HG03196 (cell line): ENCODE measurements around the gene MAP2K5.
A peak's percentile ranks its signal among the peaks of the same experiment; 100 is the strongest.

Source experiments
- ATAC-seq: cut with Tn5 transposase; IDR thresholded peaks from one replicate; pipeline ENCODE4 v1.9.1; 2021; ENCODE audit not compliant: unreplicated experiment

Gene MAP2K5

DNA sequence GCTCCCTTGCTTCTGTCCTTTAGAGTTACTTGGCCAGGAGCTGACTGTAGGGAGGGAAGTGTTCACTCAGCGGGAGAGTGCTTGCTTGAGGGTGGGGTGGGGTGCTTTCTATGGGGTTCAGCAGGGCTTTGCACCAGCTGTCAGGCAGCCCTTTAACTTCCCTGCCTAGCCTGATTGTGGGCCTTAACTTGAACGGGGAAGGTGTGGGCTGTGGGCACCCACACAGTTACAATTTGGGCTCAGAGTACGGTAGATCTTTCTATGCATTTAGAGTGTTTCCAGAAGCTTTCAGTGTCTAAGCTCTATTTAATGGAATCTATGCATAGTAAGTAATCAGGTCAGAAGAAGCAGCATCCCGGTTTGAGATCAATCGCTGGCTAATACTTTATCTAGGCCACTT, 234.6 kb downstream of the MAP2K5 start:
- no peak for ATAC-seq

DNA sequence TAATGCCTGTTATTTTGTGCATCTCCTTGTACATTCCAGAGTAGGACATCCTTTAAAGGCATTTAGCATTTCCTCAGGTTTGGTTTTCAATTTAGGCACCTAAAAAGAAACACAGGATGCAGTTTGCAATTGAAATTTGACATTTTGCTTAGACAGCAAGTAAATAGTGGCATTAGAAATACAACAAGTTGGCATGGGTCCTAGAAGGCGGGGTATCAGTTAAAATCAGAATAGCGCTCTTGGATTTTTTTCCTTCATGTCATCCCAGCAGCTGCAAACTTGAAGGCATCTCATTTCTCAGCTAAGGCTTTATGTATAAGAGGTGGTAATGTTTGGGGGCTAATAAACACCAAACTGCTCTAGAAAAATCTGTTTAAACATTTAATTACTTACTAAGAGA, 235.3 kb downstream of the MAP2K5 start:
- ATAC-seq: no peak

DNA sequence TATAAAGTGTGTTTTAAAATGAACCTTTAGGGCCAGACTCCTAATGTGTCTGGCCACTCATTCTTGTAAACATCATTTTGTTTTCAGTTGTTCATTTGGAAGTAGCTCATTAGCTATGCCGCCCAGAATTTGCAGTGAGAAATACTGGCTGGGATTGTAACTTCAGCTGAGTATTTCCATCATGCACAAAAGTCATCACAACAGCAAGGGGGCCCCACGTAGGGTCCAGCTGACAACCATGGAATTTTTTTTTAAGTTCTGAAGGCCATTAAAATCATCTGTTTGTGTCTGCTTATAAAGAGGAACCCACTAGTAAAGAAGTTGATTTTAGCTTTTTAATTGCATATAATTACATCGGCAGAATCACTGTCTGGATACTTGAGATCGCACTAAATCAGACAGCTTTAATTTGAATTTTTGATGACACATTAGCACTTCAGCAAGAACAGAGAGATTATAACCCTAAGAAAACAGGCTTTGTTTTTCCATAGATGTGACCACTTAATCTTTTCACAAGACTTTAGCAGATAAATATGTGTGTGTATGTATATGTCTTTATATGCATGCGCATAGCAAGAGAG, 236.6 kb downstream of the MAP2K5 start:
- no peak for ATAC-seq

DNA sequence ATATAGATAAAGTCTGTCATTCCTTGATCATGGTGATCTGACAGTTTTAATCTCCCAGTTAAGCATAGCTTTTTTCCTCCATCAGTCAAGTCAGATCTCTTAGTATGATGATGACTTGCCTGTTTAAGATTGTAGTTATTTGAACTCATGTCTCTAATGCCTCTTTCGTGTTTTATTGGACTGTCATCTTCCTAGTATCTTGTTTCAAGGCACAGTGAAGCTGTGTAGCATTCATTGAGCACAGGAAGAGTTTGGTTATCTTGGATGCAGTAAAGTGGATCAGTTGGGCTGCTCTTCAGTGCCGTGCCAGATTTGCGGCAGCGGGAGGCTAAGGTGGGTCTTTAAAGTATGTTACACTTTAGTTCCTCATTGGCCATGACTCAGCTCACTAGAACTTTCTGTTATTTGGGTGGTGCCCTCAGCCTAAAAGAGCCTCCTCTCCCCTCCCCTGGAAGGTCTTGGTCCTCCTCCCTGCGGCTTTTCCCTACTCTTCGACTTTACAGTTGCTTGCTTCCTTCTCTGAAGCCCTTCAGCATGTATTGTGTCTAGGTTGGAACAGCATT, 237.1 kb downstream of the MAP2K5 start:
- ATAC-seq: no peak

DNA sequence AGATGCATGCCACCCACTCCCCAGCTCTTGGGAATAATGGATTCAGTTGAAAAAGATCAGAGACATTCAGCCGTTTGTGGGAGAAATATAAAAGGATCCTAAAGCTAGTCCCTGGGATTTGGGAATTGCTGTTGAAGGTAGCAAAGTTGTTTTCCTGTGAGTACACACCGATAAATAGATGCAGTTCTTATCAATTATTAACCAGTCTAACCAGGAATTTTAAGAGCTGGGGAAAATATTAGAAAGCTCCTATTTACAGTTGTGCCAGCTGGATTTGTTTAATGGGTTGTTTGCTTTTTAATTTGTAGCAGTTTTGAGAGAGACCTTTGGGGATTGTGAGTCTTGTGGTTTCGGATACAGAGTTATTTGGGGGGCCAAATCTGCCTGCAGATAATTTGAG, 238.6 kb downstream of the MAP2K5 start:
- no peak for ATAC-seq

DNA sequence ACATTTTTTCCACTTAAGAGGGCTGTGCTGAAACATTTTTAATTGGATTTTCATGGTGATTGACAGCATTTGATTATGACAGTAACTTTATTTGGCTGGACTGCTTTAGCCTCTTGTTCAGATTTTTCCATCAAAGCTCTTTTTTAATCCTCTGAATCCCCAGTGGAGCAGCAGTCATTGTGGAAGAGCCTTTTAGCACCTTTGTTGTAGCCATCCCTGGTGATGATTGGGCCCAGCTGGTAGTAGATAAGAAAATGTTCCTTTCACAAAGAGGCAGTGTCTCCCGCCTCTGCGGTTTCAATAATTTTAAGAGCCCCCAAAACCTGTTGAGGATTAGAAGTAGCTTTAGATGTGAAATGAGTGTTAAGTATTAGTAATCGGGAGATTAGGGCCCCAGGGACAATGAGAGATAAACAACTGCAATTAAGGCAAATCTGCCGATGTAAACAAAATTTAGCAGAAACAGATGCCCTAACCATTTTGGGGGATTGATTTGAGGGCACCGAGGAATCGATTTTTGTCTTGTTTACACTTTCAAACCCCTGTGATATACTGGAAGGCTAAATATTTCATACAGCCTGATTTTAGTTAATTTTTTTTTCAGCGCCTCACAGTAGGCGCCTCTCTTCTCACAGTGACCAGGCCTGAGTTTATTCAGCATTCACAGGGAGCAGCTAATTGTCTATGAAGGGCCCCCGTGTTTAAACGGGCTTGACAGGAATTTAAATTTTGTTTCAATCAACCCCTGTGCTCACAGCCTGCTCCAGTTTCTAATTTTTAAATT, 239.6 kb downstream of the MAP2K5 start:
- ATAC-seq: no peak

DNA sequence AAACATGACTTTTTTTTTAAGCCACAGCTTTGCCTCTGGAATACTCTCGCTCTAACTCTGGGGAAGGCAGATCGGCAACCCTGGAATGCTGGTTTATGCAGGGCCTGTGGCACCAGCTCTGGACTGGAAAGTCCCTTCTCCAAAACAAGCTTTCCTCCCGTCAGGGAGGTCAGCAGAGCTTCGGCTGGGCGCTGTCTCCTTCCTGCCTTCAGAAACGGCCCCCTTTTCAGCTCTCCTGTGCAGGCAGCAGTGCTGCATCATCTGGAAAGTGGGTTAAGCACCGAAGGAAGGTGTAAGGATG, 240.1 kb downstream of the MAP2K5 start:
- no peak for ATAC-seq

DNA sequence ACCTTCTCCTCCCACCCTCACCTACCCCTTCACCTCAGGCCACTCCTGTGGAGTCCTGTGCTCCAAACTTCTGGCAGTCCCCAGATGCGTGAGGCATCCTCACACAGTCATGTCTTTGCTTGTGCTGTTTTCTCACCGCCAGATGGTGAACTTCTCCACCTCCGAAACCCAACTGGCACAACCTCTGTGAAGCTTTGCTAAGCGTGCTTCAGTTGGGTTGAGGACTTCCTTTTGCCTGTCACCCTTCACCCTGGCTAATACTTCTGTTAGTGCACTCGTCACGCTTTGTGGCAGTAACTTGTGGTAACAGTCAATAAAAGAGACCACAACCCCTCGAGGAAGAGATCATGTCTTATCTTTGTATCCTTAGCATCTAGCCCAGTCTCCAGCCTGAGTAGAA, 240.8 kb downstream of the MAP2K5 start:
- ATAC-seq: peak; percentile 54

DNA sequence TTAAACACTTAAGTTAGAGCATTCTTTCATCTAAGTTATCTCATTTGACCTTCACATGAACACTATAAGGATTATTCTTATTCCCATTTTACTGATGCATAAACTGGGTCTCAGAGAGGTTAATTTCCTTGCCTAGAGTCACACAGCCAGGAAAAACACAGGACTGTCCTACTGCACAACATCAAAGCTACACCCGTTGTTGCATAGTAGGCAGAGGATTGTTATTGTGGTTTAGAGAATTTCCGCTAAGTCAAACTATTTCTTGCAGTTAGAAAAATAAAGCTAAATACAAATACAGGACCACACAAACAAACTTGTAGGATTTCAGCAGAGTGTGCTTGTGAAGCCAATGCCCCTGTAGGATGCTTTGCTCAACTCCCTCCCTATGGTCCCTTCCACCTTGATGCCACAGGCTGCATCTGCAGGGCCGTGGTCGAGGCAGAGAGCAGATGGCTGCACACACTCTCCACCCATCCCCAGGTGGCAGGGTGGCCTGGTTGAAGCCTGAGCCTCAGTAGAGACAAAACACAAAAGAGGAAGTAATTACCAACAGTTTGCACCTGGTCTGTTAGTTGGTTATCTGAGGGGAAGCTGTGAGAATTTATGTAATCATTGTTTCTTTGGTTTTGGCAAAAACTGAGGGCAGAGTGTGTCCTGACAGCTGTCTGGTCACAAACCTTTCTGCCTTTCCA, 241.7 kb downstream of the MAP2K5 start:
- peak; percentile 72 for ATAC-seq

DNA sequence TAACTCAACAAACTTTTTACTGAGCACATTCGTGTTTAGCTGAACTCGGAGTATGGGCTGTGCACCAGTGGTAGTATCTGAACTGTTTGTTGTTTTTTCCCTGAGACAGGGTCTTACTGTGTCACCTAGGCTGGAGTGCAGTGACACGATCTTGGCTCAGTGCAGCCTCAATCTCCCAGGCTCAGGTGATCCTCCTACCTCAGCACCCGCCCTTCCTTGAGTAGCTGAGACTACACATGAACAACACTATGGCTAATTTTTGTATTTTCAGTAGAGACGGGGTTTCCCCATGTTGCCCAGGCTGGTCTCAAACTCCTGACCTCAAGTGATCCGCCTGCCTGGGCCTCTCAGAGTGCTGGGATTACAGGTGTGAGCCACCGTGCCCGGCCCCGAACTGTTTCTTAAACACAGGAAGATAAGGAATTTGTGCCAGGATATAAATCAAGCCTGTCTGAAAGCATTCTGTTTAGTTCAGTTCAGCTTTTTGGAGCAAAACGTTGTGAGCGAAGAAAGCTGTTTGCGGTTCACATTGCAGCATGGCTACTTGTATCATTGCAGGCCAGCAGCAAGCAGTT, 242.4 kb downstream of the MAP2K5 start:
- peak; percentile 3 for ATAC-seq

DNA sequence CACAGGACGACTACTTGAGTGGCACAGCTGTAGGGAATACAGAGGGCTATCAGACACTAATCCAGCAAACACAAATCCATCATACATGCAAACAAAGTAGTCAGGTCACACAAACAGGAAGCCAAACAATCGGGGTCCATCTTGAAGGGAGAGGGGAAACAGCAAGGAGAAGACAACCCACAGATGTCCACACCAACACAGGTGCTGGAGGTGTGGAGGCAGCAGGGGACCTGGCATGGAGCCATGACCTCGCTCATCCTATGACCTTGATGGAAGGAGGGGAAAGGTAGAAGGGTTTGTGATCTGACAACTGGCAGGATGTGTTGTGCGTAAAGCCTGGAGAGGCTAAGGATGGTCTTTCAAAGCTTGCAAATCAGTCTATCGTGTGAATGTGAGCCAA, 242.9 kb downstream of the MAP2K5 start:
- ATAC-seq: no peak

DNA sequence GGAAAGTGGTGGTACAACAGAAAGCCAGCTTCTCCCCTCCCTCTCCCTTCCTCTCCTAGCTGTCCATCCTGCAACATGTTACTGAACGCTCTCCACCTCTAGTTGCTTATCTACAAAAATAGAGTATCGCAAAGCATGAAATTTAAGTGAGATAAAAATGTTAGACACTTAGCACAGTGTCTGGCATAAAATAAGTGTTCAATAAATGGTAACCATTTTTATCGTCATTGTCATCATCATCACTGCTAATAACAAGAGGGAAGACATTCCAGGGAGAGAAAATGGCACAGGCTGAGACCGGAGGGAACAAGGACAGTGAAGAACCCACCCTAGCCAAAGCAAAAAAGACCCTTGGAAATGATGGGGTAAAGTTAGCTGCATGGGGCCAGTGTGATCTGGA, 244.1 kb downstream of the MAP2K5 start:
- ATAC-seq: no peak

DNA sequence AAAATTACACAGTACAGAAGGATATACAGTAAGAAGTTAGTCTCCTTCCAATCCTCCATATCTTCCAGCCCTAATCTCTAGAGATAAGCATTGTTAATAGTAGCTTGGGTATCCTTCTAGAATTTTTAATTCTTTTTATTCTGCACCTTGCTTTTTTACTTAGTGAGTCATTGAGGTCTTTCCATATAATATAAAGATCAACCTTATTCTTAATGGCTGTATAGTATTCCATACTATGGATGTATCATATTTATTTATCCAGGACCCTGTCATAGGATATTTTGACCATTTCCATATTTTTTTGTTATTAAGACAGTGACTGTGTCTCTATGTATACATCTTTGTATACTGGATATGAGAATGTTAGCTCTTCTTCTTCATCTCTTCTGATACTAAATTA, 246.5 kb downstream of the MAP2K5 start:
- ATAC-seq: no peak

DNA sequence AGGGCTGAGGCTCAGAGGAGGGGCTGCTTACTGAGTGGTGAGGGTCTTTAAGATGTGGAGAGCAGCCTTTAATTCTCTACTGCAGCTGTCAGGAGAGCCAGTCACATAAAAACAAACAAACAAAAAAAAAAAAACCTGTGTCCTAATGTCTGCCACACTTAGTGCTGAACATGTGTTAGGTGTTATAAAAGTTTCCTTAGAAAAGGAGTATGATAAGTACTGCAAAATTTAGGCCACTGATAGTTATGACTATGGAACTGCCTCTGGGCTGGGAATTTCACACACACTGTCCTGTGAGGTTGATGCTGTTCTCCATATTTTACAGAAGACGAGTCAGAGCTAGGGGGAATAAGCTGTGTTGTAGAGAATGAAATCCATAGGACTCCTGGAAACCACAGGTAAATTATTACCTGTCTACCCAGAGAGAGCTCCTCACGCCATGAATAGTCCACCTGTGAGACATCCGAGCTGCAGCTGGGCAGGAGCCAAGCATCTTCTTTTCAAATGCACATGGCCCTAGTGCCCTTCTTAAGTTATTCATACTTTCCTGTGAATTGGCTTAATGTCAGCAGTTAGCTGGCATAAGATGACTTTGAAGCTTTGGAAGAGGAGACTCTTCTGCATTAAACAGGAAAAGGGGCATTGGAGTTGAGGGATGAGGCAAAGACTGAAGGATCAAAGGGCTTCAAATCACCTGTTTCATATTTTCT, 248.3 kb downstream of the MAP2K5 start:
- ATAC-seq: no peak

DNA sequence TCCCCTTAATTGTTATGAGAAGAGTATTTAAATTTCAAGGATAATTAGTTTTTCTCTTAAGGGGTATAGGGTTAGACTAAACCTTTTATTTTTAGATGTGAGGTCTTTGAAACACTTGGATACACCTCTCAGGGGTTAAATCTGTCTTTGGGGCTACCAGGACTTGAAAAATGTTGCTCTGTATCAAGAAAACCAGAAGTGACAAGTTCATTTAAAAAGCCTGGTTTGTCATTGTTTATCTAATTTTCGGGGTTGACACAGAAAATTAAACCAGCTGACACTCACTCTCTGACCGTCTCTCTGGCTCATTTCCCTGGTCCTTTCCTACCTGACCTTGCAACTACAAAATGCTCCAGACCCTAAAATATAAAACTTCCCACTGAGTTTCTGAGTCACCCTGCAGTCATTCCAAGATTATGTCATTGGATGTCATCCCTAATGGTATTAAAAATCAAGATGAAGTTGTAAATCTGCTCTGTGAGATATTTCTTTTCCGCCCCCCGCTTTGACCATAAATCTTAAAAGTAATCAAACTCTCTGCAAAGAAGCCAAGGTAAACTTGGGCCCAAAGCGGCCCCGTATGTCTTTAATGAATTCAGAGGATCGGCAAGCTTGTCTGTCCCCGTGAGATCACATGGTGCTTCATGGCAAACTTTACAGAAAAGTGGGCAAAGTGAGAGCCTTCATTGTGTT, 249.9 kb downstream of the MAP2K5 start:
- no peak for ATAC-seq

DNA sequence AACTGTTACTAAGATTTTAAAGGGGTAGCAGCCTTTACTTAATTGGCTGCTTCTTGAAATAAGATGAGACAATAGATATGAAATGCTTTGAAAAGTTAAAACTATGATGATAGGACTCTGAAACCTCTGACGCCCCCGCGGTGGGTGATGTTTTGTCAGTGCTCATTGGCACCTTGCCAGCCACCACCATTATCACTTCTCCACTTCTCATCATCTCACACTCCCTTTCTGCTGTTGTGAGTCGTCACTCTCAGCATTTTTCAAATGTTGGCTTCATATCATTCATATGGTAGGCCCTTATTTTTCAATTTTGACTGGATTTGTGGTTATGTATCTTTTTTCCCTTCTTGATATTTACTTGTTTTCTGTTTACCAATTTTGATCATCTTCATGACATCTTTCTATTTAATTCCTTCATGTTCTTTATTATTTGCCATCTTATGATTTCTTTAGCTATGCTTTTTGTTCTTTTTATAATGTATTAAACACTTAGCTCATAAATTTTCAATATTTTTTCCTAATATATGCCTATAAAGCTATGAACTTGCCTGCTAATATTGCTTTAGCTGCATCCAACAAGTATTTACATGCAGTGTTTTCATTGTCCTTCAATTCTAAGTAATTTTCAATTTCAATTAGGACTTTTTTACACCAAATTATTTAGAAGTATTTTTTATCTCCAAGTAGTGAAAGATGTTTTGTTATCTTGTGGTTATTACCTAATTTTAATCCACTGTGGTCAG, 252.5 kb downstream of the MAP2K5 start:
- ATAC-seq: no peak

DNA sequence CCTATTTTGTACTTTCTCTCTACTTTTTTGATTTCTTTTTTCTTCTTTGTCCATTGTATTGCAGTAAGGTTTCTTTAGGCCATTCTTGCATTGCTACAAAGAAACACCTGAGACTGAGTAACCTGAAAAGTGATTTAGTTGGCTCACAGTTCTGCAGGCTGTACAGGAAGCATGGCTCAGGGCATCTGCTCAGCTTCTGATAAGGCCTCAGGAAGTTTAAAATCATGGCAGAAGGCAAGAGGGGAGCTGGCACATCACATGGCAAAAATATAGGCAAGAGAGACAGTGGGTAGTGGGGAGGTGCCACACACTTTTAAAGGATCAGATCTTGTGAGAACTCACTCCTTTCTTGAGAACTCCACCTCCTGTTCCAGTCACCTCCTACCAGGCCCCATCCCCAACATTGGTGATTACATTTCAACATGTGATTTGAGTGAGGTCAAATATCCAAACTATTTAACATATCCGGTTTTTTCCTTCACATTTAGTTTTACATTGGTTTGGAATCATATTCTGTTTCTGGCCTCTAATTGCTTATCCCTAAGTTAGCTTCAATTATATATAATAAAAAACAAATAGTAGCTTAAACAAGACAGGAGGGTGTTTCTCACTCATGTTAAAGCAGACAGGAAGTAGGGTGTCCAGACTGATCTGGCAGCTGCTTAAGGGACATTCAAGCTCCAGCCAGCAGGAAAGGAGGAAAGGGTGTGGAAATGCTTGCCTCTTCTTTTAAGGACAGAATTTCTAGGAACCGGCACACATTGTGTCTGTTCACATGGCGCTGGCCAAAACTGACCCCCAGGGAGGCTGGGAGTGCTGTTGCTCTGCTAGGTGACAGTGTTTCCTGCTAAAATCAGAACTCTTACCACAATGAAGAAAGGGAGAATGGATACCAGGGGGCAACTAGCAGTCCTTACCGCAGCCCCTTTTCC, 254.0 kb downstream of the MAP2K5 start:
- ATAC-seq: no peak

DNA sequence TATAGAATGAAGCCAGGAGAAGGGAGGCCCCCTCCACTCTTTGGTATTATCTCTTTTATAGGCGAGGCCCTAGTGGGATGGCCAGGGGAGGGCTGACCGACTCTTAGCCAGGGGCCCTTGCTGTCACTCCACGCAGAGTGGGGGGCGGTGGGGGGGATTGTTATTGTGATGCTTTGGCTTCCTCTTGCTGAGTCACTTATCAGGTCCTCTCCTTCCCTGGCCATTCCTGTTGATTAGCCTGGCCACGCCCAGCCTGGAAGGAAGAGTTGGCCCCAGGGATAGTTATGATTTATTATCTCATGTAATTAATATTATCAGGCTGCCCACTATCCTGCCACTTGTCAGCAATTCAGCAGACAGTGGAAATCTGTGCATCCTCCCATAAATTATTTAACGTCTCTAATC, 257.3 kb downstream of the MAP2K5 start:
- no peak for ATAC-seq

DNA sequence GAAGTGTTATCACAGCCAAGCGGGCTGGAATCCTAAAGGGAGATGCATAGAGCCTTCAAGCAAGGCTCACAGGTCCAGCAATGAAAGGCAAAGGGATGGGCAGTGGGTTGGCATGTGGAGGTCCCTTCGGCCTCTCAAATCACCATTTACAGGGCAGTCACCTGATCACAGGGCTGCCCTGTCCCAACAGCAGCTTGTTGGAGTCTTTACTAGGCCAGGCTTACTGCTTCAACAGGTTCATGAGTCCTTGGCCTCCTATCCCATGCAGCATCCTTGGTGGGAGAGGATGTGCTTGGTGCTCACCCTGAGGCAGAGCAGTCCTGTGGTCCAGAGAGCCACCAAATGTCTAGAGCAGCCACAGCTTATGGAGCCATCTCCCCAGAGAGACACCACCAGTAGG, 258.6 kb downstream of the MAP2K5 start:
- ATAC-seq: no peak
